Middle frontal gyrus (tissue), 1 donor: Measurements from ENCODE around the gene CDH20.

Experiments used
- DNase-seq: peaks from one replicate; pipeline ENCODE4 v3.0.0-alpha.2; 2015; ENCODE audit warnings: low spot score; ENCODE audit errors: extremely low spot score

Gene CDH20

GRCh38 chr18:61420218-61420885, 87.1 kb downstream of the CDH20 start:
- DNase-seq = no peak

DNA sequence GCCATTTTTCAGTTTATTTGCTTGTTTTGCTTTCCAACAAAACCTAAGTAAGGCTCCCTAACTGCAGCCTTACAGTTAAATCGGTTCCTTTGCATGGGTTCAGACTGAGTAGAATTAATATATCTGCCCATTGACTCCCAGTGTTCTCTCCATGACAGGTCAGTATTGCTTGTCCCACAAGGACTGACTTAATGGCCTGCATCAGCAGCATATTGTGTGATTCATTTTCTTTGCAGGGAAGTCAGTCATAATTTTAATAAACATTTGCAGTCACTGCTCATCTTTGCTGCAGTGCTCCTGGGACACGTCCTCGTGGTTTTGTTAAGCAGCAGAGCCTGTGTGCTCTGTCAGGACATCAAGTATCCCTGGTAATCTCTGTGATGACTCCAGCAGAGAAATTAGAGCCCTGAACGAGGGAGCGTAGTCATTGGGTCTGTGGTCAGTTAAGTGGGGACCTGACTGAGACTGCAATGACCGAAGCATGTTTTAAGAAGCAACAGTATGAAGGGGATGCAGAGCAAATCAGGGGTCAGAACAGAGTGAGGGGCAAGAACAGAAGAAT, 93.3 kb downstream of the CDH20 start:
- no peak for DNase-seq

DNA sequence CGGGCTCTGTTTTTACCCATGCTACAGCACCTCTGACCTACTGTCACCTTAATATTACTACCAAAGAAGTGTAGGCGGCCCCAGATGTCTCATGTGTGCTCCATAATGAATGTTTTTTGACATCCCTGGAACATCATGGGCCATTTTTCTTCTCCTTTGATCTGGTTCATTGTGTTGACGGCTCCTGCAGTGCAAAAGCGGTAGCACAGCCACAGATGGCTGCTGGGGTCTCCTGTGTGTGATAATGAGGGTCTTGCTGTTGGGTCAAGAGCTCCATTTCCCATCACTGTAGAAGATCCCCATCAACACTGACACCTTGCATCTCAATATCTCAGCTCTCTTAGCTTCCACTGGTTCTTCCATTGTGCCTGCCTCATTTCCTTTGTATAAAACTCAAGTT, 95.0 kb downstream of the CDH20 start:
- no peak for DNase-seq

- DNase-seq = no peak
These were observed 99.4 kb downstream of the CDH20 start for GRCh38 chr18:61432590-61432989.

DNA sequence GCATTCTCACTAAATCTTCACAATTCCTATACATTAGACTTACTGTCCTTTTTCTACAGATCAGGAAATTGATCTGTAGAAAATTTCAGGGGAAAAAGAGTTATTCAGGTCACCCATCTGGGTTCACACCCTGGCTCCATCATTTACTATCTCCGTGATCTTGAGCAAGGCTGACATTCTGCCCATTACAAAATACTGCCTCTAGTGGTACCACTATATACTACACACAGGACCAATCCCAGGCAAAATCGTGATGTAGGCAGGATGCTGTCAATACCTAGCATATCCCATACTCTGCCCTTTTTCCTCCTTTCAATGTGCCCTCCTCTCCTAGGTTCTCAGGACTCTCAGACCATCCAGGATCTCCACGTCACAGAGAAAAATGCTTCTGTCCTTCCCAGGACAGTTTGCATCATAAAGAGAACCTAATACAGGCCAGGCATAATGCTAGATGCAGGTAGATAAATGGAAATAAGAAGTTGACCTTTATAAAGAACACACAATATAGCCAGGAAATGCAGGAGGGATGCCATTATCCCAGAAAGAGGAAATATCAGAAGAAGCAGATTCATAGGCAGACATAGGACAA, 101.9 kb downstream of the CDH20 start:
- no peak for DNase-seq

- no peak for DNase-seq
These were observed 110.0 kb downstream of the CDH20 start for GRCh38 chr18:61443081-61443725.

GRCh38 chr18:61448316-61448715, 115.1 kb downstream of the CDH20 start:
- no peak for DNase-seq

DNA sequence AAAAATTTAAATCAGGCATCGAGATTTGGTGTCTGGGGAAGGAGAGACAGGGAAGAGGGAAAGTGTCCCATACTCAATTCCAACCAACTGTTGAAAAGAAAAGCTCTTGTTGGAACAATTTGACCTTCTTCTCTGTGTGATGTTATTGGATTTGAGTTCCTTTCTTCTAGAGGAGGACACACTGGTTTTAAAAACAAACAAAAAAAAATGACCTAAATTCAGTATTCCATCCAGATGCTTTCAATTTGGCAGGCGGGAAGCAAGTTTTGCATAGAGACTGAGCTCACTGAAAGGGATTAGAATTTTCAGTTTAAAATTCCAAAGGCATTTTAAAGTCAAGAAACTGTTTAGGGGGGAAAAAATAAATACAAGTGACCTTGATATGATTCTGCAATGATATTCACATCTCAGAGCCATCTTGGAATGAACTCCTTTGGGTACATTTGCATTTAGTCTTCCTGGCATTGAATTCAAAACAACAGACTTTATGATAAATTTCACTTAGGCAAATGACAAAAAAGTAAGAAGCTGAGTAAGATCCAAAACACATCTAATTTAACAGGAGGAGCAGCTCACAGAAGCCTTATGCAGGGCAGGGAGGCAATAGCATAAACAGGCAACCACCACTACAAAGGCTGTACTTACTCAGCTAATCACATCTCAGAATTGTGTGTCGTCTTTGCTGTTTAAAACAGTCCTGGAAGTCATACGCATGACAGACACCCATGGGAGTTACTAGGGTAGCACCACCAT, 126.8 kb downstream of the CDH20 start:
- peak; percentile 9 for DNase-seq

DNA sequence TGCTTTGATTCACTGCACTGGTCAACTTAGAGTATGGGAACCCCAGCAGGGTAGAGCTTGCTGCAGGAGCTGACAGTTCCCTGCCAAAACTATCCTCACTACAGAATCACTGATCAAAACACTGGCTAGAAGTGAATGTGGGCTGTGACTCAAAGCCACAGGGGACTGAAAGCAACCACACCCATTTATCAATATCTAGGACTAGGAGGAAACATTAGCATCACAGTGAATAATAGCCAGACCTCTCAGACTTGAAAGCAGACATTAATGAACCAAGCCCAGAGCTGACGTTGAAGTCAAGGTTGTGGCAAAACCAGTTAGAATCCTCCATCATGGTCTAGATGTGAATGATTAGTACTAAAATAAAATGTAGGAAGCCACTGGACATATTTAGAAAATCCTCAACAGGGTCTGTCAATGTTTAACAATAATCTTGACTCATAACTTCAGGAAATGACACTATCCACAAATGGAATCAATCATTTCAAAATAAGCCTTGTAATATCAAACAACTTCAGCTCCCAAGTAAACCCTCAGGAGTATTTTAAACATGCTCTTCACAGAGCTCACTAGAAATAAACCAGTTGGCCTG, 131.4 kb downstream of the CDH20 start:
- no peak for DNase-seq

DNA sequence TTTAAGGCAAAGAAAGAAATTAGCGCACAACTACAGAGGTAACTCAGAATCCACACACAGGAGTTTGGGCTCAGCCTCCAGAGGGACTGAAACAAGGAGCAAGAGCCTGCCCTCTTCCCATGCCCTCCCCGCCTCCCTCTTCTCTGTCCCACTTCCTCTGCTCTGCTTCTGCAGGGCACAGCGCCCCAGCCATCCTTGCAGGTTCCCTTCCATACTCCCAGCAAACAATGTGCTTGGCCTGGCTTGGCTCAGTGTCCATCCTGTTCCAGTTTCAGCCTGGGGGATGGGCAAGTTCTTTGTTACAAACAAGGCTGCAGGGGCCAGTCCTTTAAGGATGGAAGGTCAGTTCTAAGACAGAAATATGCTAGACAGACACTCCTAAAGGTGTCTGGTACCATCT, 133.5 kb downstream of the CDH20 start:
- DNase-seq = no peak

DNA sequence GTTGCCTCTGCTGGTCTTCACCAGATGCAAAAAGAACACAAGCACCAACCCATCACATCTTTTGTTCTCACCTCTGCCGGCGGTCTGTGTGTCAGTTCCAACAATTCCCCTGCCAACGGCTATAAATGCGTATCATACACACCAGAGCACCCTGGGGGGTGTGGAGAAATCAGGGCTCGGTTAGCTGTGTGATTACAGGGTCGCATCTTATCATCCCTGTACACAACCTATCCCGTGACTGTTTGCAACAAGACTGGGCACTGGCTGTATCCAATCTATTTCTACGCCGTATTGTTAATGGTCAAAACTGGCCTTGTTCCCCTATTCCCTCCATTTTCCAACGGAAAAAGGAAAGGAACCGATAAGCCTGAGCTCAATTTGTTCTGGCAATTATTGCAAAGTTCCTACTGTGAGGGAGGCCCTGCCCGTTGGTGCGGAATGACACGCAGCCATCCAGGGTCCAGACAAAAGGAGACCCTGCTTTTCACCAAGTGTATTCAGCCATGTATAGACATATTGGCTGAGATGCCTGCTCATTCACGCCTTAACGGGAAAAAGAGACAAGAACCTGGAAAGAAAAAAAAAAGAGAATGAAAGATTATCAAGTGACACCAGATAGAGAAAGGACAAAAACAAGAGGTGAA, 136.9 kb downstream of the CDH20 start:
- no peak for DNase-seq

DNA sequence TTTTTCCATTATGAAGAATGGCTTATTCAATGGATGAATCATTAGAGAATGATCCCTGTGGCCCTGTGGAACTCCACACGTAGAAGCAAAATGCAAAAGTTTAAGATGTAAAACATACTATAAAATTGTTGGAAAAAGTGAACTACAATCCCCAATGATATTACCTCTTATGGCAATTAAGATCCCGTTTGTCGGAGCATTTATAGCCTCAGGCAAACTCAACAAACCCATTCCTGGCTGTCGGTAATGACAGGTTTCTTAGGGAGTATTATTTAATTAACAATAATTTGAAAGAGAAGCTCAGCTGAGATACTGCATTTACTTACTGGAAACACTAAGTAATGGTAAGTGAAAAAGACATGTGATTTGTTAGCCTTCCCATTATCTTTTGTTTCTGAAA, 138.3 kb downstream of the CDH20 start:
- no peak for DNase-seq

DNA sequence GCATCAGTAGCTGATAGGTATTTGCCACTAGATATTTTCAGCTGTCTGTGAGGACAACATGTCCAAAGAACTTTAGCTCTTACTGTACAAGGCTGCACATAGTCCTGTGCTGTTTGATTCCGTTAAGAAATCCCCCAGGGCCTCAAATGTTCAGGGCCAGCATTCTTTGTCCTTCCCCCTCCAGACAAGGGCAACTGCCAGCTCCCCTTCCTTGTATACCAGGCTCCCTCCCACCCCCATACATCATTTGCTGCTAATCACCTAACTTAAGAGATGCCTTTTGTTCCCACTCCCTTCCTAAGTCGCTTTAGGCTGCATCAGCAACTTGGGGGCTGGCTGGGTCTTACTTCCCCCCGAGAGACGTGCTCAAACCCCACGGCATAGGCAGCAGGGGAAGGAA, 138.7 kb downstream of the CDH20 start:
- DNase-seq = no peak

DNA sequence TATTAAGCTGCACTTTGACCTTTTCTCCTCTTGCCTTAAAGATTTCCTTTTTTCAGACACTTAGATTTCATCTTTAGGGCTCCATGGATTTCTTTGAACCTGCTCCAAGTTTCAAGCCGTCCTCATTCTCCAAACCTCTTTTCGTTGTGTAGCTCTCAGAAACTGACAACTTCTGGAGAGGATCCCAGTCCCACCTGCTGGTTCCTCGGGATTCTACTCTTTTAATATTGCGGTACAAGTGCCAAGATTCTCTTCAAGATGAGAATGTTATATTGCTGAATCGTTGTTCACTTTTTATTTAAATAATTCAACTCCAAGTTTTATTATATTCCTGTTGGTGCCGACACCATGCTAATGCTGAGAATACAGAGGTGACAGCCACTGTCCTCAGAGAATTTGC, 141.1 kb downstream of the CDH20 start:
- DNase-seq = no peak

GRCh38 chr18:61474918-61475317, 141.7 kb downstream of the CDH20 start:
- DNase-seq = no peak

- DNase-seq = no peak
These were observed 142.7 kb downstream of the CDH20 start for GRCh38 chr18:61475931-61476330.

DNA sequence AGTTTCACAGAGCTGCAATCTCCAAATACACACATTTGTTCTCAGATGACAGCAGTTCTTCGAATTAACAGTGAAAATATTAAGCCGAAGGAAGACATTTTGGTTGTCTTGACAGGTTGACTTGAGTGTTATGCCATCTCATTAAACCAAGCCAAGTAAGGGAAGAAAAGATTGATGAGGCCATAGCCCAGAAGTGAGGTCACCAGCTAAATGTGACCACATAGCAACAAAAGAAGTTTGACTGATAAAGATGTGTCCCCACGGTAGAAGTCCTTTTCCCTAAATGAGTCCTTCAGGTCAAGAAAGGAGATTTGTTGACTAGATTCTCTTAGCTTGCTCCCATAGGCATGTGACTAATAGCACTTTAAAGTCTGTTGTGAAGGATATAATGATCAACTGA, 156.1 kb downstream of the CDH20 start:
- DNase-seq = no peak

DNA sequence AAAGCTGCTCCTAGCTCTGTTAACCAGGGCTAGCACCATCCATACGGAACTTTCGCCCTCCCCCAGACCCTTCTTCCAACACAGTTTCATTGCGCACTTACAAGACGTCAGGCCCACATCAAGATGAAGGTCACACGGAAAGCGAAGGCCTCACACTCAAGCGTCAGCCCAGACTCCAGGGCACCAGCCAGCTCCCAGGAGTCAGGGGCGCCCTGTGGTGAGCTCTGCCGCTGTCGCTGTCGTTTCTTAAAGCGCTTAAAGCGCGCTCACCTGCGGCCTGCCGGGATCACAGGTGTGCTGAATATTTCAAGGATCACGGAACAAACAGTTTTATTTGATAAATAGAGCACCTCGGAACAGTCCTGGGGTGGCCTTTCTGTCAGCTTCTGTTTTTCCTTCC, 163.1 kb downstream of the CDH20 start:
- DNase-seq = no peak

DNA sequence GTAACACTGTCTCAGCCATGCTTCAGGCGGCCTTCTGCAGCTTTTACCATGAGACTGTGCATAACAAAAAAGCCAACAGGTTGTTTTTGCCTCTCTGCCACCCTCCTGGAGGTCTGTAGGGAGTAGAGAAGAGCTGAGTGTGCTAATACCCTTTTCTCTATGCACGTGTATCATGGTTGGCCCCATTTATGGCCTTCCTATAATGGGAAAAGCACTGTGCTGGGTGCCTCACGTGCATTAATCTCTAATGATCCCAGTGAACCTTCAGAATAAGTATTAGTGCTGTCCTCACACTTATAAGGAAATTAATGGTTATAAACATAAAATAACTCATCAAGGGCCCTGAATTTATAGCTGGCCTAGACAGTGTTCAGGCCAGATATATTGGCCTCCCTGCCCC, 164.2 kb downstream of the CDH20 start:
- DNase-seq = no peak

DNA sequence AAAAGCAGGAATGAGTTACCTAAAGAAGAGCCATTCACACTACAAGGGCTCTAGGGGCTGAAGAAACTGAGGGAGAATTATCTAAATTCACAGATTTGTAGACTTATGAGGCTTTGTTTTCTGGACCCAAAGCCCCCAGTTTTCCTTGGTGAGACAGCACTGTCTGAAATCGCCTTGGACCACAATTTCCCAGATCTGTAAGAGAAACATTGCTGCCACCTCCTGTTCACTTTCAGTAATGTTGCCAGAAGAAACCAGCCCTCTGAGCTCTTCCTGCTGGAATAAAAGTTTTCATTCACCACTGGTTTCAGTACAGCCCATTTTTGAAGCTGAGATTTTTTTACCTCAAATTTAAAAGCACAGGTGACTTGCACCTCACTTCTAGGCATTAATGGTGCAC, 169.2 kb downstream of the CDH20 start:
- peak; percentile 81 for DNase-seq

DNA sequence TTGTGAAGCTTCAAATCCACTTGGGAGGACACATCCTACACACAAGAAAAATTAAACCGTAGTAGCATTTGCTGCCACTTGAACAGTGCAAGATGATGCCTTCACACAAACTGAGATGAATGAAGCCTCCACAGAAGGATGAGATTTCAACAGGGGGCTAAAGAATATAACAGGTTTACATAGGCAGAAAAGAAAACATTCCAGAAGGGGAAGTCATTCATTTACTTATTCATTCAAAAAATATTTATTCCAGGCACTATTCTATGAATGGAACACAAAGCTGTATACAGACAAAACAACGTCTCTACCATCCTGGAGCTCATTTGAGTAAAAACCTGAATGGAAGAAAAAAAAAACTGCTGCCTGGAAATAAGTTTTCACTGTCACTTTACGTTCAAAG, 170.5 kb downstream of the CDH20 start:
- DNase-seq = no peak
